Measurements from ENCODE around the gene CDH4. TPM values are rescaled to one million over a fixed set of nuclear protein-coding genes. Genes with fewer than 3 reads are reported as not detected.

Gene CDH4
- total RNA-seq, 4 donors from 2014 or later = under 0.01 to 0.56 (median 0.19) TPM; not detected in 1

DNA sequence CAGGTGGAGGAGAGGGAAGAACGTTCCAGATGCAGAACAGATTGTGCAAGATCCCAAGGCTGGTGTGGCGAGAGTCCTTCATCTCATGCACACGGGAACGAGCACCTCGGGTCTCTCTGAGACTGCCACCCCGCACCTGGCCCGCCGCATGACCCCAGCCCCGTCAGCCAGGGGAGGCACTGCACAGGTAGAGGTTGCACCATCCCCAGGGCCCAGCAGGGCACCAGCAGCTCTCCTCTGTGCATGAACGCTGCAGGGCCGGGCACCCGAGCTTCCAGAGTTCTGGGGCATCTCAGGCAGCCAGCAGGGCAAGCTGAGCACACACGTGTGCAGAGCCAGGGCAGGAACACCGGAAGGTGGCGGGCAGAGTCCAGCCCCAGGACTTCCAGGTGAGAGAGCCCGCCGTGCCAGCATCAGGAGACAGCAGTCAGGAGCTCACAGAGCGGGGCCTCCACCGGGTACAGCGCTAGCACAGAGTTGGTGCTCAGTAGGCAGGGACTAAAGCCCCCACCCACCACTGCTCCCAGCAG, 620.4 kb downstream of the CDH4 start:
- TF ChIP-seq, protein P1, sequence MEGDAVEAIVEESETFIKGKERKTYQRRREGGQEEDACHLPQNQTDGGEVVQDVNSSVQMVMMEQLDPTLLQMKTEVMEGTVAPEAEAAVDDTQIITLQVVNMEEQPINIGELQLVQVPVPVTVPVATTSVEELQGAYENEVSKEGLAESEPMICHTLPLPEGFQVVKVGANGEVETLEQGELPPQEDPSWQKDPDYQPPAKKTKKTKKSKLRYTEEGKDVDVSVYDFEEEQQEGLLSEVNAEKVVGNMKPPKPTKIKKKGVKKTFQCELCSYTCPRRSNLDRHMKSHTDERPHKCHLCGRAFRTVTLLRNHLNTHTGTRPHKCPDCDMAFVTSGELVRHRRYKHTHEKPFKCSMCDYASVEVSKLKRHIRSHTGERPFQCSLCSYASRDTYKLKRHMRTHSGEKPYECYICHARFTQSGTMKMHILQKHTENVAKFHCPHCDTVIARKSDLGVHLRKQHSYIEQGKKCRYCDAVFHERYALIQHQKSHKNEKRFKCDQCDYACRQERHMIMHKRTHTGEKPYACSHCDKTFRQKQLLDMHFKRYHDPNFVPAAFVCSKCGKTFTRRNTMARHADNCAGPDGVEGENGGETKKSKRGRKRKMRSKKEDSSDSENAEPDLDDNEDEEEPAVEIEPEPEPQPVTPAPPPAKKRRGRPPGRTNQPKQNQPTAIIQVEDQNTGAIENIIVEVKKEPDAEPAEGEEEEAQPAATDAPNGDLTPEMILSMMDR (IDR thresholded peaks at IDR 0.05) = no peak
- no peak for ATAC-seq (ENCODE audit: low FRiP score)
- DNase-seq (ENCODE audit: low spot score) = no peak

DNA sequence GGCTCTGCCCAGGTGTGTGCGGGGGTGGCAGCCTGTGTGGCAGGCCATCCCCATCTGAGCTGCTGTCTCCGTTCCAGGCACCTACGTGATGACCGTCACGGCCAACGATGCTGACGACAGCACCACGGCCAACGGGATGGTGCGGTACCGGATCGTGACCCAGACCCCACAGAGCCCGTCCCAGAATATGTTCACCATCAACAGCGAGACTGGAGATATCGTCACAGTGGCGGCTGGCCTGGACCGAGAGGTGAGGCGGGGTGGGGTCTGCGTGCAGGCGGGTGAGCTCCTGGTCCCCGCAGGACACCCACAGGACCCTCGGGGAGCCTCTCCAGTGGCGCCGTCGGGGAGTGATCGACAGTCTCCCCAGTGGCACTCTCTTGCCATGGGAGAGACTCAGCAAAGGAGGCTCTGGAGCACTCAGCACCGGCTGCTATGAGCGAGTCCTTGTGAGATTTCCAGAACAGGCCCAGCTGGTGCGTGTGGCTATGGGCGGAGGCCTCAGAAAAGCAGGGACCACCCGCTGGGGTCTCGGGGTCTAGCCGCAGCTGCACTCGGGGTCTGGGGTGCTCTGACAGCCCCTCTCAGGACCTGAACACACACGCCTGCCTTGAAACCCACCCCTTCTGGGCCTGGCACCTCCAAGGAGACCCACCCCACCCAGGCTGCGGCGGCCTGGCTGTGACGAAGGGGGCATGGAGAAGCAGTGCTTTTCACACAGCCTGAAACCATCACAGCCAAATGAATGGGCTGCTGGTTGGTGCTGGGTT, 621.8 kb downstream of the CDH4 start:
- TF ChIP-seq, protein P1 (IDR thresholded peaks at IDR 0.05) = no peak
- ATAC-seq (ENCODE audit: low FRiP score) (no peak), DNase-seq (ENCODE audit: low spot score) (no peak)

DNA sequence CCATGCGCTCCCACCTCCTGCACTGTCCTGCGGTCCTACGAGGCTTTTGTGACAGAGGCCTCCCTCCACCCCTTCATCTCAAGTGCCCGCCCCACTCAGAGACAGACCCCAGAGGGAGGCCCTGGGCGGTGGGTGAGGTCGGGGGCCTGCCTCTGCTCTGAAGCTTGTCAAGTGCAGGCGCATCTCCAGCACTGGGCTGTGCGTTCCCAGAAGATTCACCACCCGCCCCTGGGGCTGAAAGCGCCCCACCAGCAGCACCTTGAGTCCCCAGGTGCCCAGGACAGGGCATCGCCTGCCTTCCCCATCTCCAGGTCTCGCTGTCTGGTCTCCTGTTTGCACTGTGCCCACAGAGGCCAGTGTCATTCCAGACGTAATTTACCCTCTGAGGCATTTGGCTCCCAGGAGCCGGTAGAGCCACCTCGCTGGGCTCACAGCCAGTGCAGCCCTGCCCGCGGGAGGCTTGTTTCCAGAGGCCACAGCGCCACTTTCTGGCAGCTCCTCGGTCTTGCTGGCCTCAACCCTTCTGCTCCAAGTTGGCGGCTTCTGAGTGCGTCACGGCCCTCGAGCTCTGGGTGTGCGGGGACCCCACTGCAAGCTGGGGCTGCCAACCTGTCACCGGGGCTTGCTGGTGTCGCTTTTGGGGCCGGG, 622.5 kb downstream of the CDH4 start:
- no peak for ATAC-seq (ENCODE audit: low FRiP score)
- TF ChIP-seq, protein P1 (IDR thresholded peaks at IDR 0.05) = no peak
- no peak for DNase-seq (ENCODE audit: low spot score)

DNA sequence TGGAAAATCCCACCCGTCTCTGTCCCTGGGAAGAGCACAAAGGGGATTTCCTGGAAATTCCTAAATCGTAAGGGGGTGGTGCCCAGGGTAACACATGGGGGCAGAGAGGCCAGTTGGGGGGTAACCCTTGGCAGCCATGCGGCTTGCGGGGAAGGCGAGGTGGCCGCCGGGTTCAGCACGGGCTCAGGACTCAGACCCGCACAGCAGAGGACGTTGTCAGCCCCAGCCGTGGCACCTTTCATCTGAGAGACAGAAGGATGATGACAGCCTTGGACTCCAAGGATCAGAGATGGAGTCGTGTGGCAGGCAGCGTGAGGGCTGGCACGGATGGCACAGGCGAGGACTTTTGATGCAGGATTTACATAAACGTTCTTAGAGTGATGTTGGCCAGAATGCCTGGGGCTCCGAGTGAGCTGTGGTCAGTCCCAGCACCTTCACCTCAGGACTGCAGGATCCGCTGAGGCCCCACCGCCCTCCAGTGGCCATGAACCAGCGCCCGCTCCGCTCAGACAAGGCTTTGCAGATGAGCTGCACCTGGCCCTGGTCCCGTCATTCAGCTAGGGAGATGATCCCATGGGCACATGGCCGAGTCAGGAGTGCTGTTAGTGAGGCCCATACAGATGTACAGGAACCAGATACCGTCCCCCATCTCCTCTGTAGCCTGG, 623.3 kb downstream of the CDH4 start:
- no peak for DNase-seq (ENCODE audit: low spot score)
- TF ChIP-seq, protein P1 (IDR thresholded peaks at IDR 0.05) = no peak
- ATAC-seq (ENCODE audit: low FRiP score) = no peak

DNA sequence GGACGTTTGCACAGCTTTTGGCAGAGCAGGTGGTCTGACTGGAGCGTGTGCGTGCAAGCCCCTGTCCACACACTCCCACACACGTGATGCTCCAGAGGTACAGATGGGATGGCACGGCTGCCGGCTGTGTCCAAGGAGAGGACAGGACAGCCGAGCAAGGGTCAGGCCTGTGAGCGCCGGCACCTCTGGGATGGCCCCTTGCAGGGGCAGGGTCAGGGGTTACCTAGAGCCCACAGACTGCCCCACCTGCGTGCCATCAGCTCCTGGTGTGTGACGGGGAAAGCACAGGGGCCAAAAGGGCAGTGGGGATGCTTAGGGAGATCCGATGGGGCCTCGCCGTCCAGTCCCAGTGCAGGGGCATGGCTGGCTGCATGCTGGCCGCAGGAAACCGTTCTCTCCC, 623.9 kb downstream of the CDH4 start:
- TF ChIP-seq, protein P1 (IDR thresholded peaks at IDR 0.05) = no peak
- ATAC-seq (ENCODE audit: low FRiP score) (no peak), DNase-seq (ENCODE audit: low spot score) (no peak)

DNA sequence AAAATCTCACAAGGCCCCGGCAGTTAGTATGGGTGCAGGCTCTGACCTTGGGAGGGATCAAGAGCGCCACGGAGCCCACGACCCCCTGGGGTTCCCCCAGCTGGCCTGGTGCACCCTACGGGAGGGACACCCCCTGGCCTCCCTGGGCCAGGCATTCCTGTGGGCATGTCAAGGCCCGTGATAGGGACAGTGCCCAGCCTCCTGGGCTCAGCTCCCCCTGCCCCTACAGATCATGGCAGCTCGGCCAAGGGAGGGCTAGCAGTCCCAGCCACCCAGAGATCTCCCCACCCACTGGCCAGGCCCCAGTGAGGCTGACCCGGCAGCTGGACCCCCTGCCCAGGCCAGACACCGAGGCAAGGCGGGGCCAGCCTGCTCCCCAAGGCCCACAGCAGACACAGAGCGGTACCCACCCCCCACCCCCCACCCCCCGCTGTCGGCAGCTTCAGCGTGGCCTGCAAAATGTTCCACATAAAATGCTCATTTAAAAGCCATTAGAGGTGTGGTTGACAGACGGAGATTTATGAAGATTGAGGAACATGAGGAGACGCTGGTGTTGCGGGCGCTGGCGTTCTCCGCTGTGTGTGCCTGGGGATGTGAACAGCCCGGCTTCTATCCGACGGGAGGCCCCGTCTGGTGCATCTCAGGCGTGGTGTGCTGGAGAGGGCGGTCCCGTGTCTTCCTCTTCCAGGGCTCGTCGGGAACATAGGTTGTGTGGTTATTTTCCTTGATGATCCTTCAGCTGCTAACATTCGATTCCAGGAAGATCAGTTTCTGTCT, 625.1 kb downstream of the CDH4 start:
- TF ChIP-seq, protein P1 (IDR thresholded peaks at IDR 0.05) = no peak
- ATAC-seq (ENCODE audit: low FRiP score) (no peak), DNase-seq (ENCODE audit: low spot score) (no peak)
